ENCODE data around the gene NISCH.

- TF ChIP-seq CTCF (IDR thresholded peaks at IDR 0.05) (no peak), ZFX (IDR thresholded peaks at IDR 0.05; ENCODE audit: borderline replicate concordance) (no peak)
Measured at GRCh38 chr3:52536112-52536368, 80.6 kb downstream of the NISCH start.

Measured in 22Rv1 (cell line).